MG63 (cell line): ENCODE data around the gene PPIP5K1. TPM values are rescaled to one million over a fixed set of nuclear protein-coding genes. Genes with fewer than 3 reads are reported as not detected.

Experiments used
- DNase-seq: peaks from one replicate; pipeline ENCODE4 v3.0.0-alpha.2; 2020
- H3K27me3 ChIP-seq: fragments of 250-450 bp; sonication (Bioruptor Pico); 2 replicates; pipeline ENCODE4 v1.5.1; 2020; ENCODE audit warnings: mild to moderate bottlenecking, moderate library complexity
- H3K36me3 ChIP-seq: fragments of 250-450 bp; sonication (Bioruptor Pico); 2 replicates; pipeline ENCODE4 v1.5.1; 2020; ENCODE audit warnings: mild to moderate bottlenecking, moderate library complexity
- H3K4me3 ChIP-seq: fragments of 250-450 bp; sonication (Bioruptor Pico); 2 replicates; pipeline ENCODE4 v1.5.1; 2020; ENCODE audit warnings: mild to moderate bottlenecking, moderate library complexity
- H3K9me3 ChIP-seq: fragments of 250-450 bp; sonication (Bioruptor Pico); 2 replicates; pipeline ENCODE4 v1.5.1; 2020; ENCODE audit warnings: mild to moderate bottlenecking, moderate library complexity
- total RNA-seq: library from RNA; depleted of rRNA; stranded (reverse); fragments of >200 nt; shearing (Covaris generic); gene quantifications from 2 replicates; pipeline ENCODE4 v1.2.3, GENCODE V29; 2014; ENCODE audit warnings: low replicate concordance

The PPIP5K1 gene
- total RNA-seq, 1 experiment from 2014 or later: 17.4 TPM

DNA sequence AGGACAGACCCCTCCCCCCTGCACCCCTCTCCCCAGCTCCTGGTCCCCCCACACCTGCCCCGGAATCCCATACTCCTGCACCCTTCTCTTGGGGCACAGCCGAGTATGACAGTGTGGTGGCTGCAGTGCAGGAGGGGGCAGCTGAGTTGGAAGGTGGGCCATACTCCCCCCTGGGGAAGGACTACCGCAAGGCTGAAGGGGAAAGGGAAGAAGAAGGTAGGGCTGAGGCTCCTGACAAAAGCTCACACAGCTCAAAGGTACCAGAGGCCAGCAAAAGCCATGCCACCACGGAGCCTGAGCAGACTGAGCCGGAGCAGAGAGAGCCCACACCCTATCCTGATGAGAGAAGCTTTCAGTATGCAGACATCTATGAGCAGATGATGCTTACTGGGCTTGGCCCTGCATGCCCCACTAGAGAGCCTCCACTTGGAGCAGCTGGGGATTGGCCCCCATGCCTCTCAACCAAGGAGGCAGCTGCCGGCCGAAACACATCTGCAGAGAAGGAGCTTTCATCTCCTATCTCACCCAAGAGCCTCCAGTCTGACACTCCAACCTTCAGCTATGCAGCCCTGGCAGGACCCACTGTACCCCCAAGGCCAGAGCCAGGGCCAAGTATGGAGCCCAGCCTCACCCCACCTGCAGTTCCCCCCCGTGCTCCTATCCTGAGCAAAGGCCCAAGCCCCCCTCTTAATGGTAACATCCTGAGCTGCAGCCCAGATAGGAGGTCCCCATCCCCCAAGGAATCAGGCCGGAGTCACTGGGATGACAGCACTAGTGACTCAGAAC is 62.8 kb downstream of the PPIP5K1 start:
- DNase-seq: no peak
- no peaks in the 10 kb centered on the region for H3K36me3 ChIP-seq

GRCh38 chr15:43526261-43526930 is 63.6 kb downstream of the PPIP5K1 start:
- DNase-seq: no peak
- no peaks in the 10 kb centered on the region for H3K36me3 ChIP-seq

More for the DNA sequence above, 62.8 kb downstream of the PPIP5K1 start:
- H3K9me3 ChIP-seq: no peaks in the 10 kb centered on the region
- H3K27me3 ChIP-seq: no peaks in the 10 kb centered on the region
- H3K4me3 ChIP-seq: no peak overlapping the region

GRCh38 chr15:43525131-43525530 is 64.9 kb downstream of the PPIP5K1 start:
- Histone ChIP-seq H3K27me3 (no peaks in the 10 kb centered on the region), H3K4me3 (no peak overlapping the region), H3K36me3 (no peaks in the 10 kb centered on the region), H3K9me3 (no peaks in the 10 kb centered on the region)
- DNase-seq: no peak

More at GRCh38 chr15:43526261-43526930, 63.6 kb downstream of the PPIP5K1 start:
- no peaks in the 10 kb centered on the region for H3K27me3 ChIP-seq
- H3K9me3 ChIP-seq: no peaks in the 10 kb centered on the region
- H3K4me3 ChIP-seq: no peak overlapping the region

- Histone ChIP-seq H3K9me3 (no peaks in the 10 kb centered on the region), H3K36me3 (no peaks in the 10 kb centered on the region), H3K4me3 (no peak overlapping the region), H3K27me3 (no peaks in the 10 kb centered on the region)
- DNase-seq: no peak
Observed at GRCh38 chr15:43524254-43524845, 65.7 kb downstream of the PPIP5K1 start.

GRCh38 chr15:43523646-43524045 is 66.4 kb downstream of the PPIP5K1 start:
- Histone ChIP-seq H3K4me3 (no peak overlapping the region), H3K9me3 (no peaks in the 10 kb centered on the region), H3K36me3 (no peaks in the 10 kb centered on the region), H3K27me3 (no peaks in the 10 kb centered on the region)
- DNase-seq: no peak

DNA sequence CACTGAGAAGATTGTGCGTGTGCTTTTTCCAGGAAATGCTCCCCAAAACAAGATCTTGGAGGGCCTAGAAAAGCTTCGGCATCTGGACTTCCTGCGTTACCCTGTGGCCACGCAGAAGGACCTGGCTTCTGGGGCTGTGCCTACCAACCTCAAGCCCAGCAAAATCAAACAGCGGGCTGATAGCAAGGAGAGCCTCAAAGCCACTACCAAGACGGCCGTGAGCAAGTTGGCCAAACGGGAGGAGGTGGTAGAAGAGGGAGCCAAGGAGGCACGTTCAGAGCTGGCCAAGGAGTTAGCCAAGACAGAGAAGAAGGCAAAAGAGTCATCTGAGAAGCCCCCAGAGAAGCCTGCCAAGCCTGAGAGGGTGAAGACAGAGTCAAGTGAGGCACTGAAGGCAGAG is 67.8 kb downstream of the PPIP5K1 start:
- no peak for DNase-seq
- no peaks in the 10 kb centered on the region for H3K9me3 ChIP-seq
- no peaks in the 10 kb centered on the region for H3K36me3 ChIP-seq
- H3K4me3 ChIP-seq: no peak overlapping the region
- H3K27me3 ChIP-seq: no peaks in the 10 kb centered on the region

GRCh38 chr15:43521419-43521818 is 68.6 kb downstream of the PPIP5K1 start:
- Histone ChIP-seq H3K36me3 (no peaks in the 10 kb centered on the region), H3K4me3 (no peak overlapping the region), H3K27me3 (no peaks in the 10 kb centered on the region), H3K9me3 (no peaks in the 10 kb centered on the region)
- DNase-seq: no peak

GRCh38 chr15:43520138-43520537 is 69.9 kb downstream of the PPIP5K1 start:
- H3K27me3 ChIP-seq: no peaks in the 10 kb centered on the region
- no peak overlapping the region for H3K4me3 ChIP-seq
- no peaks in the 10 kb centered on the region for H3K9me3 ChIP-seq
- no peak for DNase-seq
- no peaks in the 10 kb centered on the region for H3K36me3 ChIP-seq

DNA sequence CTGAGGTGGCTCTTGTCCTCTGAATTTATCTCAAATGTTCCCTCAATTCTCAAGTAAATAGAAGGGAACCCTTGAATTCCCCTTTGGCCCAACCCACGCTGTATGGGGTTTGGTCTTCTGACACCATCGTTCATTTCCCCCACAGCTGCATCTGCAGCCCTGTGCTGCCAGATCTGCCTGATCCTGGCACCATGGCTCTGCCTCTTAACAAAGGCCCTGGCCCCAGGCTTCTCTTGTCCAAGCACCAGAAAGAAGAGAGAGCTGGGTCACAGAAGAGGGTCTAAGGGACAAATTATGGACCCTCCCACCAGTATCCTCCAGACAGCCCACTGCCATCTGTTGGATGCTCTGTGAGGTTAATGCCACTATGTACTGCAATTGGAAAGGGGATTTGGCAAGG is 70.8 kb downstream of the PPIP5K1 start:
- no peaks in the 10 kb centered on the region for H3K27me3 ChIP-seq
- no peak for DNase-seq
- no peak overlapping the region for H3K4me3 ChIP-seq
- H3K36me3 ChIP-seq: no peaks in the 10 kb centered on the region
- no peaks in the 10 kb centered on the region for H3K9me3 ChIP-seq

- DNase-seq: no peak
- no peaks in the 10 kb centered on the region for H3K36me3 ChIP-seq
- H3K27me3 ChIP-seq: no peaks in the 10 kb centered on the region
- peak overlapping the region; percentile 28 for H3K4me3 ChIP-seq
- no peaks in the 10 kb centered on the region for H3K9me3 ChIP-seq
Observed at GRCh38 chr15:43518197-43518761, 71.7 kb downstream of the PPIP5K1 start.

GRCh38 chr15:43517354-43518196 is 72.4 kb downstream of the PPIP5K1 start, which contains the start of gene MAP1A:
Gene MAP1A, plus strand, starts transcription at chr15:43517608. Its CDS starts 3,866 bp downstream, at chr15:43521474.
- Histone ChIP-seq H3K36me3 (no peaks in the 10 kb centered on the region), H3K4me3 (peak within 1 kb of the TSS; percentile 28), H3K9me3 (no peaks in the 10 kb centered on the region), H3K27me3 (no peaks in the 10 kb centered on the region)
- no peak for DNase-seq

DNA sequence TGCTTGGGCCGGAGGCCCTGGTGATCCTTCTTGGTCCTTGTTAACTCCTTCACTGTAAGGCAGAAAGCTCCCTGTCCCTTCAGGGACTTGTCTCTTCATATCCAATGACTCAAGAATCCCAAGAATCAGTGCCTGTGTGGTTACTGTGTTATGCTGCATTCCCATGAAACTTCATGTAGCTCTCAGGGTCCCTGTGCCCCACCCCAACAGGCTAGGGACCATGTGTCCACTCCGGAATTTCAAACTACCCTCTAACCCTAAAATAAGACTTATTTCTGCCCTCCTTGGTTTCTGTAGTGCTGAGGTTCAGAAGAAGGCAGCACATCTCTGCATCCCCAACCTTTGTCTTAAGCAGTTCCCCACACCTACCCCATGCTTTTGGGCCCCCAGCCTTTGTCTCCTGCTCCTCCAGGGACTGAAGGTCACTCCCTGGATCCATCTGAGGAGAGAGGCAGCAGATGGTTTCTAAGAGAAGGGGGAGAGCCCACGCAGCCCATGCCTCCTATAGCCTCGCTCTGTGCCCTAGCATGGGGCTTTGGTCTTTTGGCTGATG is 73.1 kb downstream of the PPIP5K1 start:
- H3K4me3 ChIP-seq: no peak overlapping the region
- DNase-seq: no peak
- H3K9me3 ChIP-seq: no peaks in the 10 kb centered on the region
- no peaks in the 10 kb centered on the region for H3K27me3 ChIP-seq
- no peaks in the 10 kb centered on the region for H3K36me3 ChIP-seq

DNA sequence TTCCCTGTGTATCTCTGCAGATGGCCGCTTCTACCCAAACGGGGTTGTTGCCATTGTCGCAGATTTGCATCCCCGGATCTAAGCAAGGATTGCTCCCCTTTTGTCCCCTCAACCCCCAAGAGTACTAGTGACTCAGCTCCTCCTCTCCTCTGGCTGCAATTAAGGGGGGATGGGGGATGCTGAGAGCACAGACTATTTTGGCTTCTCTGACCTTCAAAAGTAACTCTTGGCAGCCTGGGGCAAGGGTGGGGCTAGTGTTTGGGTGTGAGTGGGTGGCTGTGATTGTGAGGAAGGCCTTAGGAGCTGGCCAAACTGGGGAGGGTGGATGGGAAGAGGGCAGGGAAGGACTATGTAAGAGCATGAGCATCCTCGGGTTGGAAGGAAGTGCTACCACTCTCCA is 73.8 kb downstream of the PPIP5K1 start:
- H3K27me3 ChIP-seq: no peaks in the 10 kb centered on the region
- H3K4me3 ChIP-seq: no peak overlapping the region
- DNase-seq: peak; percentile 70
- H3K9me3 ChIP-seq: no peaks in the 10 kb centered on the region
- no peaks in the 10 kb centered on the region for H3K36me3 ChIP-seq

DNA sequence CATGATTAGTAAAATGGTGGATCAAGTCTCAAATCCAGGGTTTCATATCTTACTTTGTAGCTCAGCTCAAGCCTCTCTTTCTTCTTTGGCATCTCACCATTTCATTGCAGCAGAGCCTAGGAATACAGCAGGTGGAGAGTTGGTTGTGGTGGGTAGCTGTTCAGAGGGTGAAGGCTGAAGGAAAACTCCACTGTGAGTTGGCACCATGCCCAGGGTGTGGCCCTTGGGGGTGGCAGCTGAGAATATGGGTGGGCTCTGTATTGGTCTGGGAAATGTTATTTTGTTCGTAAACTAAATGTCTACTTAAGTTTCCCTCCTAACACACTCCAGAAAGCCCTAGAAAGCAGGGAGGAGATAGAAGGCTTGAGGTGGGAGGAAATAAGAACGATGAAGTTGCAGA is 74.3 kb downstream of the PPIP5K1 start:
- no peak for DNase-seq
- no peaks in the 10 kb centered on the region for H3K9me3 ChIP-seq
- H3K36me3 ChIP-seq: no peaks in the 10 kb centered on the region
- no peaks in the 10 kb centered on the region for H3K27me3 ChIP-seq
- no peak overlapping the region for H3K4me3 ChIP-seq

- DNase-seq: no peak
- H3K36me3 ChIP-seq: no peaks in the 10 kb centered on the region
- H3K9me3 ChIP-seq: no peaks in the 10 kb centered on the region
- H3K4me3 ChIP-seq: no peak overlapping the region
- no peaks in the 10 kb centered on the region for H3K27me3 ChIP-seq
Observed at GRCh38 chr15:43514241-43515057, 75.6 kb downstream of the PPIP5K1 start.
